CD8-positive, alpha-beta memory T cell (primary cell): ENCODE results near the gene SCFD2. TPM values are rescaled to one million over a fixed set of nuclear protein-coding genes. Genes with fewer than 3 reads are reported as not detected.
A peak's percentile ranks its signal among the peaks of the same experiment; 100 is the strongest.
"Not testable (repeated sequence)": the region's sequence is repeated elsewhere in the genome, so short reads cannot be mapped to it uniquely, and the experiment has no call there.

Experiments used
- CTCF ChIA-PET: fragments of 350-600 bp; sonication (Branson Sonifier 250); formaldehyde crosslinking; loops from one replicate; lab custom pipeline; 2021; ENCODE audit warnings: antibody characterized with exemption; lab: Charles Lee
- POLR2A ChIA-PET: fragments of 350-600 bp; sonication (Branson Sonifier 250); formaldehyde crosslinking; loops from one replicate; lab custom pipeline; 2021; ENCODE audit warnings: antibody characterized with exemption; lab: Charles Lee
- DNase-seq, 5 donors: peaks; one replicate each; pipeline versions ENCODE4 v3.0.0 to v3.0.0-alpha.2; 2020 to 2022; ENCODE audit warnings: mixed read lengths in 1 of 5
- H3K27ac ChIP-seq: one replicate; pipeline ENCODE4 v1.7.0; 2013; ENCODE audit warnings: low read depth, mild to moderate bottlenecking, low read length, moderate library complexity
- H3K27me3 ChIP-seq: 2 replicates; pipeline ENCODE4 v1.7.0; 2013; ENCODE audit warnings: low read length, mild to moderate bottlenecking; ENCODE audit not compliant: insufficient read depth, poor library complexity, severe bottlenecking
- H3K36me3 ChIP-seq: 2 replicates; pipeline ENCODE4 v1.7.0; 2013; ENCODE audit warnings: mild to moderate bottlenecking, low read length, moderate library complexity; ENCODE audit not compliant: insufficient read depth
- H3K4me1 ChIP-seq: 2 replicates; pipeline ENCODE4 v1.7.0; 2013; ENCODE audit warnings: mild to moderate bottlenecking, low read length, moderate library complexity; ENCODE audit not compliant: insufficient read depth
- H3K4me3 ChIP-seq: 2 replicates; pipeline ENCODE4 v1.7.0; 2013; ENCODE audit warnings: mild to moderate bottlenecking, low read length
- H3K9me3 ChIP-seq: 2 replicates; pipeline ENCODE4 v1.7.0; 2013; ENCODE audit warnings: mild to moderate bottlenecking, low read length
- H3K27ac Mint-ChIP-seq, 8 donors: one replicate each; pipeline ENCODE4 v1.8.0; 2020 to 2021; ENCODE audit warnings: mixed read lengths in 8 of 8, mild to moderate bottlenecking in 6 of 8, inconsistent platforms in 3 of 8, moderate library complexity in 3 of 8
- H3K27me3 Mint-ChIP-seq, 2 donors: one replicate each; pipeline ENCODE4 v1.8.0; 2020 to 2021; ENCODE audit warnings: mixed read lengths in 2 of 2, mild to moderate bottlenecking in 1 of 2, moderate library complexity in 1 of 2
- H3K36me3 Mint-ChIP-seq, 3 donors: one replicate each; pipeline ENCODE4 v1.8.0; 2020 to 2021; ENCODE audit warnings: mixed read lengths in 3 of 3, inconsistent platforms in 1 of 3, mild to moderate bottlenecking in 1 of 3
- H3K4me1 Mint-ChIP-seq, 3 donors: one replicate each; pipeline ENCODE4 v1.8.0; 2020 to 2021; ENCODE audit warnings: mixed read lengths in 3 of 3, inconsistent platforms in 1 of 3, mild to moderate bottlenecking in 1 of 3
- H3K4me3 Mint-ChIP-seq, 7 donors: one replicate each; pipeline ENCODE4 v1.8.0; 2020 to 2021; ENCODE audit warnings: mixed read lengths in 7 of 7, mild to moderate bottlenecking in 6 of 7, moderate library complexity in 4 of 7, inconsistent platforms in 2 of 7
- H3K9me3 Mint-ChIP-seq, 5 donors: one replicate each; pipeline ENCODE4 v1.8.0; 2020 to 2022; ENCODE audit warnings: mixed read lengths in 5 of 5, mild to moderate bottlenecking in 3 of 5, moderate library complexity in 2 of 5, inconsistent platforms in 1 of 5
- polyA plus RNA-seq: library from polyadenylated mRNA; unstranded; fragments of 300-500 nt; fragmentation: Illumina TruSeq; gene quantifications from one replicate; pipeline ENCODE4 v1.2.3, GENCODE V29; 2021
- total RNA-seq, 2 experiments: library from RNA; stranded (reverse); gene quantifications; one replicate each; pipeline ENCODE4 v1.2.3, GENCODE V29; 2021

The SCFD2 gene
- total and polyA plus RNA-seq, 3 experiments from 2014 or later: 18.1 to 29.1 (median 25.7) TPM

DNA sequence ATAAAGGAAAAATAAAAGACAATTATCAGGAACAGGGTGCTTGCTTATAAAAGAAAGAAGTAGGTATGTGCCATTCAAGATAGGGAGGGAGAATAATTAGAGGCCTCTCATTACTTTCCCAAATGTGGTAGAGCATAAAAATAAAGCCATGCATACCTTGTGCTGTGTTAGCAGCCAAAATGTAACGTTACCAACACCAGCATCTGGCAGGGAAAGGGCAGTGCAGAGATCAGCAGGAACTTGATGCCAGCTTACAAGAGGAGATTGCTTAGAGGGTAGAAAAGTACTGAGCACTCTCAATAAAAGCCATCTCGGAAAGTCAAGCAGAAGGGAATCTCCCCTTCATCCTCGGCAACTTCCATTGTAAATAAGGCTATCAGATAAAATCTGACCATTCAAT lies 308.2 kb downstream of the SCFD2 start:
- H3K27ac Mint-ChIP-seq: no peak overlapping the region

GRCh38 chr4:53057108-53057507 lies 308.8 kb downstream of the SCFD2 start:
- H3K9me3 ChIP-seq, H3K4me3 Mint-ChIP-seq, DNase-seq, H3K9me3 Mint-ChIP-seq, H3K4me1 Mint-ChIP-seq, CTCF ChIA-PET, H3K36me3 ChIP-seq, H3K4me1 ChIP-seq, H3K4me3 ChIP-seq, H3K27me3 ChIP-seq, POLR2A ChIA-PET, H3K27ac ChIP-seq, H3K27me3 Mint-ChIP-seq: not testable (repeated sequence)
- Mint-ChIP-seq H3K27ac (peak overlapping the region in 1 of 8 donors; percentile 19), H3K36me3 (peaks cover 4 to 28% (median 8%) of the 10 kb centered on the region in 3 donors)

More for the DNA sequence above, 308.2 kb downstream of the SCFD2 start:
- Mint-ChIP-seq H3K36me3 (peaks cover 4 to 26% (median 5%) of the 10 kb centered on the region in 3 donors), H3K9me3 (peaks cover 0 to 4% (median 2%) of the 10 kb centered on the region in 5 donors), H3K4me3 (no peak overlapping the region), H3K27me3 (no peaks in the 10 kb centered on the region), H3K4me1 (no peaks in the 10 kb centered on the region)
- no peak for DNase-seq
- Histone ChIP-seq H3K36me3 (no peaks in the 10 kb centered on the region), H3K4me1 (no peaks in the 10 kb centered on the region), H3K9me3 (no peaks in the 10 kb centered on the region), H3K27me3 (no peaks in the 10 kb centered on the region), H3K27ac (no peak overlapping the region), H3K4me3 (no peak overlapping the region)
- ChIA-PET CTCF (no interaction called here), POLR2A (no interaction called here)

DNA sequence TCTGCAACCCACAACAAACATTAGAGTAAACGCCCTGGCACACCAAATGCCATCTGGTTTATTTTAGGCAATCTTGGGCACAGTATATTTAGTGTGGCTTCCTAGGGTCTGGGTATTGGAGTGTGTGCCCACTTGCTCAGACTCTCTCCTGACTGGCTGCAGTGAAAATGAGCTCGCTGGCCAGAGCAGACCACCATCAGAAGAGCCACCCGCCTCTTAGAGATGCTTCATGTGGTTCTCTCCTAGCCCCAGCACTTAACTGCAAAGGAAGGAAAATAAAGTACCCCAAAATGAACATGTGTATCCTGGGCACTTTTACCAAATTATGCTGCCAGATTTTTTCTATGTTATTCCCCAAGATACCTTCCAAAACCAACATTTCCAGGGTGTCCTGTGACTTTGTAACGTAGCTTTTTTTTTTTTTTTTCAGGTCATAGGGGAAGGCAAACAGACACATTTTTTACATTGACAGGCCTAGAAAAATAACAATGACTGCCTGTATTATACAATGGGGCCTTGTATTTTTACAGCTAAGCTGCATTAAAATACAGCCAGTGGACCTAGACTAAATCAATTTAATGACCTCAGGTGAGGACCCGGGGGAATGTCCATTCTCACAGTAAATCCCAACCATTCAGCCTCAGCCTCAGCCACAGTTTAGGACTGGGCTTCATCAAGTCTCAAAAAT lies 310.0 kb downstream of the SCFD2 start:
- Mint-ChIP-seq H3K4me1 (no peaks in the 10 kb centered on the region), H3K4me3 (no peak overlapping the region), H3K27me3 (no peaks in the 10 kb centered on the region), H3K9me3 (peaks cover 0 to 4% (median 2%) of the 10 kb centered on the region in 5 donors), H3K27ac (no peak overlapping the region), H3K36me3 (peaks cover 4 to 28% (median 10%) of the 10 kb centered on the region in 3 donors)
- Histone ChIP-seq H3K4me3 (no peak overlapping the region), H3K9me3 (no peaks in the 10 kb centered on the region), H3K27ac (no peak overlapping the region), H3K36me3 (no peaks in the 10 kb centered on the region), H3K27me3 (no peaks in the 10 kb centered on the region), H3K4me1 (no peaks in the 10 kb centered on the region)
- CTCF ChIA-PET: no interaction called here
- DNase-seq: no peak
- POLR2A ChIA-PET: no interaction called here

- Mint-ChIP-seq H3K4me3 (no peak overlapping the region), H3K4me1 (no peaks in the 10 kb centered on the region), H3K36me3 (peaks cover 4 to 28% (median 10%) of the 10 kb centered on the region in 3 donors), H3K9me3 (peaks cover 0 to 4% (median 2%) of the 10 kb centered on the region in 5 donors), H3K27me3 (no peaks in the 10 kb centered on the region), H3K27ac (peak overlapping the region in 1 of 8 donors; percentile 39)
- Histone ChIP-seq H3K9me3 (no peaks in the 10 kb centered on the region), H3K36me3 (no peaks in the 10 kb centered on the region), H3K27ac (no peak overlapping the region), H3K4me3 (no peak overlapping the region), H3K4me1 (no peaks in the 10 kb centered on the region), H3K27me3 (no peaks in the 10 kb centered on the region)
- no peak for DNase-seq
- ChIA-PET POLR2A (no interaction called here), CTCF (interaction anchor here (1.6 kb wide), 1 partner anchor 9 kb away, joined by 3 read pairs; no protein-coding TSS in a partner anchor)
Measured at GRCh38 chr4:53055274-53055673, 310.6 kb downstream of the SCFD2 start.

- Mint-ChIP-seq H3K4me1 (no peaks in the 10 kb centered on the region), H3K27ac (peak overlapping the region in 1 of 8 donors; percentile 44), H3K27me3 (no peaks in the 10 kb centered on the region), H3K36me3 (peaks cover 0 to 9% (median 6%) of the 10 kb centered on the region in 3 donors), H3K4me3 (no peak overlapping the region), H3K9me3 (no peaks in the 10 kb centered on the region)
- Histone ChIP-seq H3K36me3 (no peaks in the 10 kb centered on the region), H3K4me3 (no peak overlapping the region), H3K27me3 (no peaks in the 10 kb centered on the region), H3K4me1 (no peaks in the 10 kb centered on the region), H3K9me3 (no peaks in the 10 kb centered on the region), H3K27ac (no peak overlapping the region)
- ChIA-PET POLR2A (no interaction called here), CTCF (no interaction called here)
- DNase-seq: no peak
Measured at GRCh38 chr4:53050361-53050774, 315.5 kb downstream of the SCFD2 start.

GRCh38 chr4:53049528-53049927 lies 316.3 kb downstream of the SCFD2 start:
- ChIA-PET CTCF (no interaction called here), POLR2A (no interaction called here)
- peaks cover 0 to 9% (median 6%) of the 10 kb centered on the region in 3 donors for H3K36me3 Mint-ChIP-seq
- H3K27me3 Mint-ChIP-seq: no peaks in the 10 kb centered on the region
- H3K9me3 Mint-ChIP-seq: no peaks in the 10 kb centered on the region
- no peak overlapping the region for H3K4me3 Mint-ChIP-seq
- H3K4me3 ChIP-seq: no peak overlapping the region
- H3K36me3 ChIP-seq: no peaks in the 10 kb centered on the region
- H3K27me3 ChIP-seq: no peaks in the 10 kb centered on the region
- H3K27ac ChIP-seq: no peak overlapping the region
- H3K27ac Mint-ChIP-seq: no peak overlapping the region
- H3K9me3 ChIP-seq: no peaks in the 10 kb centered on the region
- H3K4me1 ChIP-seq: no peaks in the 10 kb centered on the region
- H3K4me1 Mint-ChIP-seq: no peaks in the 10 kb centered on the region
- no peak for DNase-seq

DNA sequence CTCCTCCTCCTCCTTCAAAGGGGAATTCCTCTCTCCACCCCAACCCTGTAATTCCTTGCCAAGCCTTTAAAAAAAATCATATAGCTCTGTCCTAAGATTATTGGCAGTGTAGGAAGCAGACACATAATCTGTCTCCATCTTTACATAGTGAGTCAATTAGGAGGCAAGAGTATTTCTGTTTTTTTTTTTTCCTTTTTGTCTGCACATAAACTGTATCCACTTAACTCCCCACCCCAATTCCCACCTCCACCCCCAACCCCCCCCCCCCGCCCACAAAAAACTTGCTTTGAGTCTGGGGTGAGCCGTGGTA lies 321.3 kb downstream of the SCFD2 start:
- H3K27ac ChIP-seq: no peak overlapping the region
- no peak overlapping the region for H3K4me3 ChIP-seq
- no peaks in the 10 kb centered on the region for H3K4me1 ChIP-seq
- POLR2A ChIA-PET: no interaction called here
- CTCF ChIA-PET: no interaction called here
- no peaks in the 10 kb centered on the region for H3K27me3 ChIP-seq
- Mint-ChIP-seq H3K27me3 (no peaks in the 10 kb centered on the region), H3K36me3 (peaks cover 0 to 5% (median 4%) of the 10 kb centered on the region in 3 donors), H3K27ac (no peak overlapping the region), H3K9me3 (no peaks in the 10 kb centered on the region), H3K4me3 (no peak overlapping the region), H3K4me1 (peaks cover 0 to 5% (median 0%) of the 10 kb centered on the region in 3 donors)
- no peaks in the 10 kb centered on the region for H3K36me3 ChIP-seq
- no peaks in the 10 kb centered on the region for H3K9me3 ChIP-seq
- no peak for DNase-seq

DNA sequence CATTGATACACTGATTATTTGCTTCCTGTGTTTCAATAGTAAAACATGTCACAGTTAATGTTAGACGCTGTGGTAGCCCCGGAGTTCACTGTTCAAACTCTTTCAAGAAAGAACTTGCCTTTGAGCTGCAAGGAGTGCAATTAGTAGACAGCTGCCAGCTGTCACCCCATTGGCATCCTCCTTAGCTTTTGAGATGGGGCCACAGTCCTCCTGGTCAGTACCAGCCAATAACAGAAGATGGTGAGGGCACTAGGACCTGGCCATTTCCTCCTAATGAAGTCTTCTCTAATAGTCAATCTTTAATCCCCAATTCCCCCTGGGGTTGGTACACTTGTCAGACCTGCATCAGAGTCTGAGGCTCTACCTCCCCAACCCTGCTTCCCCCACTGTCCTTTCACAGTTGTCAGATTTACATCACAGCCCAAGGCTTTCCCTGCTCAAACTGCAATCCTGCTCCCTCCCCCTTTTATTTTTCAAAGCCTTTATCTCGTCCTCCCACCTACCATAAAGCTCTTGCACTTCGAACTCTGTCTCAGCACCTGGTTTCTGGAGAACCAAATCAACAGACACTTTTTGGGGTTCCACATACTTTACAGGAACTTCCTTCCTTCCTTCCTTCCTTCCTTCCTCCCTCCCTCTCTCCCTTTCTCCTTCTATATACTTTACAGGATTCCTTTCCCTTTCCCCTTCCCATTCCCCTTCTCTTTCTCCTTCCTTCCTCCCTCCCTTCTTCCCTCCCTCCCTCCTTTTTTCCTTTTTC lies 321.8 kb downstream of the SCFD2 start:
- Mint-ChIP-seq H3K4me3 (no peak overlapping the region), H3K4me1 (peaks cover 0 to 10% (median 2%) of the 10 kb centered on the region in 3 donors), H3K36me3 (peaks cover 0 to 7% (median 4%) of the 10 kb centered on the region in 3 donors), H3K27ac (peak overlapping the region in 1 of 8 donors; percentile 20), H3K9me3 (no peaks in the 10 kb centered on the region), H3K27me3 (no peaks in the 10 kb centered on the region)
- no peak for DNase-seq
- Histone ChIP-seq H3K9me3 (no peaks in the 10 kb centered on the region), H3K27ac (no peak overlapping the region), H3K27me3 (no peaks in the 10 kb centered on the region), H3K36me3 (no peaks in the 10 kb centered on the region), H3K4me3 (no peak overlapping the region), H3K4me1 (no peaks in the 10 kb centered on the region)
- POLR2A ChIA-PET: no interaction called here
- CTCF ChIA-PET: no interaction called here
